Hepatocyte (in vitro differentiated cells): ENCODE measurements around the gene SMIM43. TPM values are rescaled to one million over a fixed set of nuclear protein-coding genes. Genes with fewer than 3 reads are reported as not detected.

Experiments
- DNase-seq: peaks from one replicate; pipeline ENCODE4 v3.0.0-alpha.2; 2016; ENCODE audit warnings: low spot score
- H2AFZ ChIP-seq: fragments of 200-600 bp; sonication (generic); 2 replicates; pipeline ENCODE4 v1.6.0; 2016; ENCODE audit warnings: antibody characterized with exemption, mild to moderate bottlenecking
- H3K27ac ChIP-seq: fragments of 200-600 bp; sonication (generic); 2 replicates; pipeline ENCODE4 v1.5.1; 2016; ENCODE audit warnings: mild to moderate bottlenecking
- H3K27me3 ChIP-seq: fragments of 200-600 bp; sonication (generic); 2 replicates; pipeline ENCODE4 v1.6.1; 2016
- H3K36me3 ChIP-seq: fragments of 200-600 bp; sonication (generic); replicated peaks from 2 replicates; pipeline ENCODE4 v1.5.1; 2016; ENCODE audit warnings: low read depth; ENCODE audit not compliant: insufficient read depth
- H3K4me1 ChIP-seq: fragments of 200-600 bp; sonication (generic); 2 replicates; pipeline ENCODE4 v1.5.1; 2016; ENCODE audit warnings: mild to moderate bottlenecking, moderate library complexity; ENCODE audit not compliant: insufficient read depth
- H3K4me2 ChIP-seq: fragments of 200-600 bp; sonication (generic); 2 replicates; pipeline ENCODE4 v1.6.0; 2016
- H3K4me3 ChIP-seq: fragments of 200-600 bp; sonication (generic); 2 replicates; pipeline ENCODE4 v1.5.1; 2016; ENCODE audit warnings: mild to moderate bottlenecking
- H3K79me2 ChIP-seq: fragments of 200-600 bp; sonication (generic); 2 replicates; pipeline ENCODE4 v1.6.0; 2017; ENCODE audit warnings: mild to moderate bottlenecking
- H3K9me2 ChIP-seq: fragments of 200-600 bp; sonication (generic); replicated peaks from 2 replicates; pipeline ENCODE4 v1.6.0; 2017; ENCODE audit warnings: mild to moderate bottlenecking; ENCODE audit not compliant: insufficient read depth
- H3K9me3 ChIP-seq: fragments of 200-600 bp; sonication (generic); 2 replicates; pipeline ENCODE4 v1.5.1; 2016; ENCODE audit warnings: low read depth, mild to moderate bottlenecking
- H4K20me1 ChIP-seq: fragments of 200-600 bp; sonication (generic); 2 replicates; pipeline ENCODE4 v1.6.0; 2016; ENCODE audit warnings: mild to moderate bottlenecking; ENCODE audit not compliant: insufficient read depth, poor library complexity, severe bottlenecking
- EZH2 ChIP-seq: fragments of 200-600 bp; sonication (generic); IDR thresholded peaks from 2 replicates; pipeline ENCODE4 v1.6.1; 2016; ENCODE audit warnings: antibody characterized with exemption, mild to moderate bottlenecking, borderline replicate concordance
- EZH2phosphoT487 ChIP-seq: fragments of 200-600 bp; sonication (generic); IDR thresholded peaks from one replicate; pipeline ENCODE4 v1.6.1; 2018; ENCODE audit warnings: antibody characterized with exemption, mild to moderate bottlenecking, low read depth, moderate library complexity; ENCODE audit not compliant: unreplicated experiment, severe bottlenecking
- whole genome bisulfite sequencing: methylation state at CpG from one replicate; pipeline ENCODE4 v1.1.6; 2016; ENCODE audit warnings: low lambda C conversion rate; ENCODE audit errors: missing lambda C conversion rate; 5-methylcytosine and 5-hydroxymethylcytosine counted together
- polyA plus RNA-seq: library from polyadenylated mRNA; unstranded; fragments of >200 nt; fragmentation: Nextera tagmentation; extraction: Ambion mirVana; gene quantifications from 2 replicates; pipeline ENCODE4 v1.2.1, GENCODE V29; 2016
- total RNA-seq: library from RNA; depleted of rRNA; stranded (reverse); fragments of >200 nt; gene quantifications from 2 replicates; pipeline ENCODE4 v1.2.3, GENCODE V29; 2014
- TF ChIP-seq, protein P1 (sequence below): fragments of 200-600 bp; sonication (generic); IDR thresholded peaks from 2 replicates; pipeline ENCODE4 v1.5.1; 2016; ENCODE audit warnings: antibody characterized with exemption, mild to moderate bottlenecking; ENCODE audit not compliant: poor library complexity

SMIM43 gene
- total and polyA plus RNA-seq, 2 experiments from 2014 or later, result 0.95 TPM; not detected in 1

DNA sequence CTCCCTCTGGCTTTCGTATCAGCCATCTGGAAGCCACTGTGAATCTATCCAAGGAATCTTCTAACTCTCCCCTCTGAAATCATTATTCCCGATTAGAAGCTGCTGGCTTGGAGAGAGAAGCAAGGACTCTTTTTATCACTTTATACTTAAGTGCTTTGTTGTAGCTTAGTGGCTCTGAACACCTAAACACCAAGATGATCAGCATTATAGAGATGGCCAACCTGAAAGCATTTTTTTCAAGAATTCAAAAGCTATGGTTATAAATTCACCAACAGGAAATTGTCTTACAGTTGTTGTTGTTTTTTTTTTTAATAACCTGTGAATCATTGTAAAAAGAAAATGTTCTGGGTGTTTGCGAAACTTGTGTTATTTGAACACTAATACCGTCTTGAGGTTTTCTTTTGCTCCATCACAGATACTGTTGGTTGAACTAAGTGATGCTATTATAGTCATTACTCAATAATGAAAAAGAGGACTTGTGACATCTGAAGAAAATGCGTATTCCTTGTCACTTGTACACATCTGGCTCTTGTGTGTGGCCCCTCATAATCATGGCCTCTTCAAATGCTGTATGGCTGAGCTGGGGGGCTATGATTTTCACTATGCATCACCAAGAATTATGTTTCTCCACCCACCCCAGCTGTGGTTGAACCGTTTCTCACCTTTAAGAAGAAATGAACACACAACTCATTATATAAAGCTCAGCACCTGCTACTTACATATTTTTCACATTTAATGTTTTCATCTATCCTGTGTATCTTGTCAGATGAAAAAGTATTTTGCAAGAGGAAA is 11.8 kb upstream of the SMIM43 start:
- Histone ChIP-seq H3K27ac (no peak overlapping the region), H3K79me2 (no peaks in the 10 kb centered on the region), H3K4me3 (no peak overlapping the region), H3K9me2 (no peaks in the 10 kb centered on the region), H3K4me2 (no peak overlapping the region), H3K4me1 (no peaks in the 10 kb centered on the region), H3K9me3 (no peaks in the 10 kb centered on the region), H3K36me3 (no peaks in the 10 kb centered on the region), H3K27me3 (peaks cover 5% of the 10 kb centered on the region), H4K20me1 (no peaks in the 10 kb centered on the region), H2AFZ (no peak overlapping the region)
- 82% methylated on average over 6 of the region's 6 CpGs for WGBS
- DNase-seq, result no peak
- TF ChIP-seq EZH2phosphoT487 (no peak), EZH2 (no peak)
- TF ChIP-seq, protein P1, sequence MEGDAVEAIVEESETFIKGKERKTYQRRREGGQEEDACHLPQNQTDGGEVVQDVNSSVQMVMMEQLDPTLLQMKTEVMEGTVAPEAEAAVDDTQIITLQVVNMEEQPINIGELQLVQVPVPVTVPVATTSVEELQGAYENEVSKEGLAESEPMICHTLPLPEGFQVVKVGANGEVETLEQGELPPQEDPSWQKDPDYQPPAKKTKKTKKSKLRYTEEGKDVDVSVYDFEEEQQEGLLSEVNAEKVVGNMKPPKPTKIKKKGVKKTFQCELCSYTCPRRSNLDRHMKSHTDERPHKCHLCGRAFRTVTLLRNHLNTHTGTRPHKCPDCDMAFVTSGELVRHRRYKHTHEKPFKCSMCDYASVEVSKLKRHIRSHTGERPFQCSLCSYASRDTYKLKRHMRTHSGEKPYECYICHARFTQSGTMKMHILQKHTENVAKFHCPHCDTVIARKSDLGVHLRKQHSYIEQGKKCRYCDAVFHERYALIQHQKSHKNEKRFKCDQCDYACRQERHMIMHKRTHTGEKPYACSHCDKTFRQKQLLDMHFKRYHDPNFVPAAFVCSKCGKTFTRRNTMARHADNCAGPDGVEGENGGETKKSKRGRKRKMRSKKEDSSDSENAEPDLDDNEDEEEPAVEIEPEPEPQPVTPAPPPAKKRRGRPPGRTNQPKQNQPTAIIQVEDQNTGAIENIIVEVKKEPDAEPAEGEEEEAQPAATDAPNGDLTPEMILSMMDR, result no peak

DNA sequence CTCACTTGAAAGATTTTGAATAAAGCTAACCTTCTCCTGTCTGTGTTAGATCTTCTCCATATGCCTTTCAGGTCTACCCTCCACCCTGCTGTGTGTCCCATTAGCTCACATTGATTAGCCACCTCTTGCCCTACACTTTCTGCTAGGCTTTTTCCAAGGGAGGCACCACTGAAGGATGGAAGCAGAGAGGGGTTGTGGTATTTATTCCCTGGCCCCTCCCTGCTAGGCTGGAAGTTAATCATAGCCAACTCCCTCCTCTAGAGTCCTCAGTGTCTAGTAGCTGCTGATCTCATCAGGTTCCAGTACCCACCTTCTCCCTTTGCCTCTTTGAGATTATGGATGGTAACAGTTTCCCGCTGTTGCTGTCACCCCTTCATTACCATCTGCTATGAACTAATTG is 8.9 kb upstream of the SMIM43 start:
- no peaks in the 10 kb centered on the region for H4K20me1 ChIP-seq
- no peak for DNase-seq
- no peak overlapping the region for H3K27ac ChIP-seq
- H3K4me1 ChIP-seq, result no peaks in the 10 kb centered on the region
- H3K4me3 ChIP-seq, result no peak overlapping the region
- WGBS, result 87% methylated on average over 1 of the region's 1 CpG
- no peaks in the 10 kb centered on the region for H3K9me2 ChIP-seq
- H3K9me3 ChIP-seq, result no peaks in the 10 kb centered on the region
- H2AFZ ChIP-seq, result no peak overlapping the region
- no peak overlapping the region for H3K4me2 ChIP-seq
- H3K79me2 ChIP-seq, result no peaks in the 10 kb centered on the region
- TF ChIP-seq, protein P1, result no peak
- TF ChIP-seq EZH2 (no peak), EZH2phosphoT487 (no peak)
- H3K27me3 ChIP-seq, result peaks cover 26% of the 10 kb centered on the region
- no peaks in the 10 kb centered on the region for H3K36me3 ChIP-seq

DNA sequence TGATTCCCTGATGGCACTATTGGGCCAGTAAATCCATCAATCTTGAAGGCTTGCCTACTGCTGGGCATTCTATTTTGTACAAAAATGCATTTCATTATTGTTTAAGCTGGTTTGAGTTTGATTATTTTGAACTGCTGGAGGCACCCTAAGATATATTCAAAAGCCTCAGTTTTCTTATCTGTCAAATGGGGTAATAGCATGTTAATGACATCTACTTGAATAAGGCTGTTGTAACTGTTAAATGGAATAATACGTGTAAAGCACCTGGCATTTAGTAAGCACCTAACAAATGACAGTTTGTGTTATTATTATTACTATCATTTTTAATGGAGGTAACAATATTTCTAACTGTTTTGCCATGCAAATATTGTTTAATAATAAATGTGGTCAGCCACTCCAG is 6.9 kb upstream of the SMIM43 start:
- WGBS, result 89% methylated on average over 1 of the region's 1 CpG
- Histone ChIP-seq H3K4me2 (no peak overlapping the region), H3K27me3 (peaks cover 46% of the 10 kb centered on the region)

More for the DNA sequence above, 6.9 kb upstream of the SMIM43 start:
- Histone ChIP-seq H3K79me2 (no peaks in the 10 kb centered on the region), H3K4me1 (no peaks in the 10 kb centered on the region), H3K4me3 (no peak overlapping the region), H4K20me1 (no peaks in the 10 kb centered on the region), H3K9me2 (no peaks in the 10 kb centered on the region), H2AFZ (no peak overlapping the region), H3K9me3 (no peaks in the 10 kb centered on the region), H3K36me3 (no peaks in the 10 kb centered on the region), H3K27ac (no peak overlapping the region)
- no peak for DNase-seq
- TF ChIP-seq, protein P1, result no peak
- no peak for TF ChIP-seq EZH2phosphoT487
- no peak for TF ChIP-seq EZH2
